Measurements from ENCODE around the gene PIK3CB.

DNA sequence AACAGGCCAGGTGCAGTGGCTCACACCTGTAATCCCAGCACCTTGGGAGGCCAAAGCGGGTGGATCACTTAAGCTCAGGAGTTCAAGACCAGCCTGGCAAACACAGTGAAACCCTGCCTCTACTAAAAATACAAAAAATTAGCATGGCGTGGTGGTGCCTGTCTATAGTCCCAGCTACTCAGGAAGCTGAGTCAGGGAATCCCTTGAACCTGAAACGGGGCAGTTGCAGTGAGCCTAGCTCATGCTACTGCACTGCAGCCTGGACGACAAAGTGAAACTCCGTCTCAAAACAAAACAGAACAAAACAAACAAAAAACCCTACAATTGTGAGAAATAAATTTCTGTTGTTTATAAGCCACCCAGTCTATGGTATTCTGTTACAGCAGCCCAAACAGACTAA, 94.7 kb downstream of the PIK3CB start:
- TF ChIP-seq, protein P1, sequence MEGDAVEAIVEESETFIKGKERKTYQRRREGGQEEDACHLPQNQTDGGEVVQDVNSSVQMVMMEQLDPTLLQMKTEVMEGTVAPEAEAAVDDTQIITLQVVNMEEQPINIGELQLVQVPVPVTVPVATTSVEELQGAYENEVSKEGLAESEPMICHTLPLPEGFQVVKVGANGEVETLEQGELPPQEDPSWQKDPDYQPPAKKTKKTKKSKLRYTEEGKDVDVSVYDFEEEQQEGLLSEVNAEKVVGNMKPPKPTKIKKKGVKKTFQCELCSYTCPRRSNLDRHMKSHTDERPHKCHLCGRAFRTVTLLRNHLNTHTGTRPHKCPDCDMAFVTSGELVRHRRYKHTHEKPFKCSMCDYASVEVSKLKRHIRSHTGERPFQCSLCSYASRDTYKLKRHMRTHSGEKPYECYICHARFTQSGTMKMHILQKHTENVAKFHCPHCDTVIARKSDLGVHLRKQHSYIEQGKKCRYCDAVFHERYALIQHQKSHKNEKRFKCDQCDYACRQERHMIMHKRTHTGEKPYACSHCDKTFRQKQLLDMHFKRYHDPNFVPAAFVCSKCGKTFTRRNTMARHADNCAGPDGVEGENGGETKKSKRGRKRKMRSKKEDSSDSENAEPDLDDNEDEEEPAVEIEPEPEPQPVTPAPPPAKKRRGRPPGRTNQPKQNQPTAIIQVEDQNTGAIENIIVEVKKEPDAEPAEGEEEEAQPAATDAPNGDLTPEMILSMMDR (IDR thresholded peaks at IDR 0.05), result no peak
- TF ChIP-seq POLR2A (IDR thresholded peaks at IDR 0.05) (no peak), POLR2AphosphoS5 (IDR thresholded peaks at IDR 0.05) (no peak)

All from prostate gland (tissue), 2 donors.